ENCODE results near the gene ABT1. TPM values are rescaled to one million over a fixed set of nuclear protein-coding genes. Genes with fewer than 3 reads are reported as not detected.

Gene ABT1
- total and polyA plus RNA-seq, 2 of the 8 experiments (the other 6 are each of a cell fraction or from before 2014, with no cell fraction given), result 20.5 to 30.7 TPM

- TF ChIP-seq JUN (IDR thresholded peaks at IDR 0.05; ENCODE audit: low read depth, low read length) (no peak), TAF7 (optimal IDR thresholded peaks at IDR 0.05; ENCODE audit: borderline replicate concordance, low read depth, low read length) (no peak)
These were observed 31.1 kb downstream of the ABT1 start (continued) for GRCh38 chr6:26627843-26628242.
